ENCODE results near the gene RNF141.

Gene RNF141

DNA sequence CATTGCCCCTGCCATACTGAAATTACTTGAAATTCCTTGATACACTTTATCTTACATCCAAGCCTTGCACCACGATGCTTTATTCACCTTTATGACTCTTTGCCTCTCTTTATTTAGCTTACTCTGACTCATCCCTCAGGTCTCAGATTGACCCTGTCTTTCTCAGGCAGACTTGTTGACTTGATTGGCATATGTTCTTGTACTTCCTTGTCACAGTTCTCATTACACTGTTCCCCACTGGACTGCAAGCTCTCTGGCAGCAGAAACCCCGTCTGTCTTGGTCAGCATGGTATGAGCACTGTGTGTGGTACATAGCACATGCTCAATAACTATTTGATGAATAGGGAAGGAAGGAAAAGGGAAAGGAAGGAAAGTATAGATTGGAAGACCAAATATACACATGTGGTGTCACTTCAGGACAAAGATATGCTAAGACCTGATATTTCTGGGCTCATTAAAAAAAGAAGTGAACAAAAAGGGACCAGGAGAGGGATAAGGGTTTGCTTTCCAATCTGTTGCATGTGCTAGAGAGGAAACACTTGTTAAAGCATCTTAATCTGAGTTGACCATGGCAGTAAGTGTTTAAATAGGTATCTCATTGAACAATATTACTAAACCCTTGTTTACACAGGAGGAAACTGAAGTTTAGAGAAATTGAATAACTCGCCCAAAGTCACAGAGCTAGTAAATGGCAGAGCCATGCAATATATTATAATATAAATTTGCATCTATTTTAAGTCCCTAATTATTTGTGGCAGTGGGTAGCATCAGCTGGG lies 20.2 kb upstream of the RNF141 start:
- no peak for DNase-seq

DNA sequence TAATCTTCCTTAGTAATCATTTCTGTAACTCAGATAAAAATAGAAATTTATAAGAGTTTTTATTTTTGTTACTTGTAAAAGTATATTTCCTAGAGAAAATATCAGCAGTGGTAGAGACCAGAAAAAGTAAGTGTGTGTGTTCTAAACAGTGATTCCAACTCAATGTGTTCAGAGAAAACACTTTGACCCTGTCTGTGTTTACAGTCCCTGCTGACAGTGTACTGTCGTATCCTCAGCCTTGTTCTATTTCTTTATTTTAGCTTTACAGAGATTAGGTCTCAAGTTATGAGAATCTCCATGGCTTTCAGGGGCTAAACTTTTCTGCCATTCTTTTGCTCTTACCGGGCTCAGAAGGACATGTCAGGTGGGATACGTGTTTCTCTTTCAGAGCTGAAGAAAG lies 17.3 kb upstream of the RNF141 start:
- no peak for DNase-seq

DNA sequence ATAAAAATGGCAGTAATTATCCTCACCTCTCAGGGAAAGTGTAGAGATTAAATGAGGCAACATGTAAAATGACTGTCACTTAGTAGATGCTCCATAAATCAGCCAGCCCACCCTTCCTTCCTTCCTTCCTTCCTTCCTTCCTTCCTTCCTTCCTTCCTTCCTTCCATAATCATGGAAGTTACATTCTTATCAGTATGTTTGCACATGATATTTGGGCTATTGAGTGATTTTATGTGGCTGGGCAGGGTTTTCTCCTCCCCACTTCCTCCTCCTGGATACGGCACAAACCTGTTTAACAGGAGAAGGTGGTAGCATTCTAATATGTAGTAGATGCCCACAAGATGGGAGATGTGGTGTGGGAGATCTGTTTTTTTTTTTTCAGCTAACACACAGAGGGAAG lies 15.6 kb upstream of the RNF141 start:
- DNase-seq: no peak

DNA sequence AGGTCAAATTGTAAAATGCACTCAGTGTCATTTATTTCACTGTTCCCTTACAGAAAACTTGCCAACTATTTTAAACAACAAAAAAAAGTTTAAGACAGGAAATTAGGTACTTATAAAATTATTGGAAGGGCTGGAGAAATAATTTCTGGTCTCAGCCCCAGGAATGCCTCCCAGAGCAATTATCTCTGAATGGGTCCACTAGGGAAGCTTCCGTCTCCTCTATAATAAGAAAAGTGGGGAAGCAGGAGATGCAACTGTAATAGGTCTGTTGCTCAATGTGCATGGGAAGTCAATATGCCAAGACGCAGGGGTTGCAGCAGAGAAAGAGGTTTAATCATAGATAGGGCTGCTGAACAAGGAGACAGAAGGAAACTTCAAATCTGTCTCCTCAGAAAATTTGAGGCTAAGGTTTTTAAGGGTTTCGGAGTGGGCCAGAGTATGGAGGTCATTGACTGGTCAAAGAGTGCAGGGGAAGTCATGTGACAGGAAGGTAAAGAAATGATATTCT lies 10.9 kb upstream of the RNF141 start:
- no peak for DNase-seq

DNA sequence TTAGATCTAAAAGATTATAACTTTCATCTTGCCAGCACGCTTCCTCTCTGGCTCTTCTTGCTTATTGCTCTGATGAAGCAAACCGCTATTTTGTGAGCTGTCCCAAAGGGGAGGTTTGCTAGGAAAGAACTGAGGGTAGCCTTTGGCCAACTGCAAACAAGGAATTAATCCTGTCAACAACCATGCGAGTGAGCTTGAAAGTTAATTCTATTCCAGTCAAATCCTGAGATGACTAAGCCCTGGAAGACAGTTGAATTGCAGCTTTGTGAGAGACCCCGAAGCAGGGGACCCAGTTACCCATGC lies 10.3 kb upstream of the RNF141 start:
- DNase-seq: no peak

DNA sequence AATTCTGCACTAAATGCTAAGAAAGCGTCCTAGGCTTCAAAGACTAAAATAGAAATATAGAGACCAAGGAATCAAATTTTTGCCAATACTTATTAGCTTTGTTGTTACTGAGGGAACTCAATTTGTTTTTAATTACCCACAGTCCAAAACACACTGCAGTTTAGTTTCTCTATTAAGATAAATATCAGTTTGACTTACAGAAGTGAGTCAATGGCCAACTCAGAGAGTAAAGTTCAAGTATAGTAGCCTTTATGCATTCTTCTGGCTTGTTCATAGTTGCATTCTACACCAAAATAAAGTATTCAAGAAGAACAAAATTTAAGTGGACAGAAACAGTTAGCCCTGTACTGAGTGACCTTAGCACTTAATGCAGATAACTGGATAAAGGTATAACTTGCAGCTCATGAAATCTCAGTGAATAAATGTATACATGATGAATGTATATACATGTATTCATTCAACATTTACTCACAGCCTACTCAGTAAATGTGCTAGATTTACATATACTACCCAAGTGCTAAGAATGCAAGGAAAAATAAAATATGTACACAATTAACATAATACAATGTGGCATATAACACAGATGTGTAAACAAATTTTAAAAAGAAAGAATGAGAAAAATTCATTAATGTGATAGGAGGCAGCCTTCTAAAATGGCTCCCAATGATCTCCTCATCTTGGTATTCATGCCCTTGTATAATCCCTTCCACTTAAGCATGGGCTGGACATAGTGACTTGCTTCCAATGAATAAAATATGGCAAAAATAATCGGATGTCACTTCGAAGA lies 9.7 kb upstream of the RNF141 start:
- DNase-seq: no peak

DNA sequence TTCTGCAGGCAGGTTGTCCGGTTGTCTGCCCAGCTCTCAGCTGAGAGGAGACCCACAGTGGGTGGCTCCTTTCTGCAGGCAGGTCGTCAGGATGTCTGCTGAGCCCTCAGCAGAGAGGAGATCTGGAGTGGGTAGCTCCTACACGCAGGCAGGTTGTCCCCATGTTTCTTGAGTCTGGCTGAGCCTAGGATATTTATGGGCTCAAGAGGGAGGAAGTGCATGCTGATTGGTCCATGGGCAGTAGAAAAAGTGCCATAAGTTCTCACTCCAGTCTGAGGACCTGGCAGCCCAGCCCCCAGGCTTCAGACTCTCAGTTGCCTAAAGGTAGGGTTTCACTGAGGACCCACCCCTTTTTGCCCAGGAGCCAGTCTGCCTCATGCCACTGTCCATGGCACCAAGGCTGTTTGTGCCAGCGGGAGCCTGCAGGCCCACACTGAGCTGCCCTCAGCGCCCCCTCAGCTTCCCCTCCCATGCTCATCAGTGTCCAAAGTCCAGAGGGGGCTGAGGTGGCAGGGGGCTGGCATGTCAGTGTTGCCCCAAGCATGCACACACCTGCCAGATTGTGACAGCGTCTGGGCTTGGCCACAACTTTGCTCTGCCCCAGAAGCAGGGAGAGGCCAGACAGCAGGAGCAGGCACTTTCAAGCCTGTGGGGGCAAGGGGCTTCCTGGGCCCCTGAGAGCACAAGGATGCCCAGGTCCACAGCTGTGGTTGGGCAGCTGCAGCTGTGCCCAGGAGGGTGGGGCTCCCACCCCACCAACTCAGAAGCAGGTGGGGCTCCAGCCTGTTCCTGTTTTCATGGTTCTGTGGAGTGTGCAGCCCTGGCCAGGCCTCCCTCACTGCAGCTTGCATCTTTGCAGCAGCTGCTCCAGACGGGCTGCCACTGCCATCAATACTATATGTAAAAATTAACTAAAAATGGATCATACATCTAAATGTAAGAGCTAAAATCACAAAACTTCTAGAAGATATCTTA lies 3.8 kb upstream of the RNF141 start:
- no peak for DNase-seq

DNA sequence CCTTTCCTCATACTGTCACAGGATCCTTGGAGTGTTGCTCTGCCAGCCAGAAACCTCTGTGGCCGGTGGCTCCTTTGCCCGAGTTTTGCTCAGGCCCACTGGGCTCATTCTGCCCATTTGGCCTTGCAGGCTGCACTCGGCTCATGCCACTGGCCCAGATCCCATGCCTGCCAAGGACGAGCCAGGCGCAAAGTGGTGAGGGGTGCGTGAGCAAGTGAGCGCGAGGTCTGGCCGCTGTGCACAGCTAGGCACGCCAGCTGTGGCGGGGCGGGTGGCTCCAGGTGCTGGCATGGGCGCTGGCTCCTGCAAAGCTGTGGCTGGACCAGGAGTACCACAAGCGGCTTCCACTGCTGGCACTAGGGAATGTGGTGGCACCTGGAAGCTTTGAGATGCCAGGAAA lies 2.8 kb upstream of the RNF141 start:
- no peak for DNase-seq

DNA sequence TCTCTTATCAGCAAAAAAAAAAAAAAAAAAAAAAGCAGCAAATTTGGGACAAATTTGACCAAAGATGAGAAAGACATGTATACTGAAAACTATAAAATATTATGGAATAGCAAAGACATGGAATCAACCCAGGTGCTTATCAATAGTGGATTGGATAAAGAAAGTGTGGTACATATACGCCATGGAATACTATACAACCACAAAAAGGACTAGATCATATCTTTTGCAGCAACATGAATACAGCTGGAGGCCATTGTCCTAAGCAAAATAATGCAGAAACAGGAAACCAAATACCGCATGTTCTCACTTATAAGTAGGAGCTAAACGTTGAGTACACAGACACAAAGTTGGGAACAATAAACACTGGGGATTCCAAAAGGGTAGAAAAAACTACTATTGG lies 1.8 kb upstream of the RNF141 start:
- DNase-seq: no peak

DNA sequence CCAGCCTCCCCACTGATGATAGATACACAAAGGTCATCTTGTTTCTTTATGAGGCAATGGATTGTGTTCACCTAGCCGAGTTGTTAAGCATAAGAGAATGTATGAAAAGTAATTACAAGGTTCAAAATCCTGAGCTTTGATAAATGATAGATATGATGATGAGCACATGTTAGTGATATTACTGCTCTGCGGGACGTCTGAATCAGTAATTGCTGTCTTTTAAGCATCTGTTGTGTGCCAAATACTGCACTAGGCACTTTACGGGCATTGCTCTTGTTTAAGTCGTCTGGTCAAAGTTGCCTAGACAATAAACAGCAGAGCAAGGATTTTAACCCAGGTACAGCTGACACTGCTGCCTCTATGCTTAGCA lies 559 bp upstream of the RNF141 start:
- DNase-seq: no peak

DNA sequence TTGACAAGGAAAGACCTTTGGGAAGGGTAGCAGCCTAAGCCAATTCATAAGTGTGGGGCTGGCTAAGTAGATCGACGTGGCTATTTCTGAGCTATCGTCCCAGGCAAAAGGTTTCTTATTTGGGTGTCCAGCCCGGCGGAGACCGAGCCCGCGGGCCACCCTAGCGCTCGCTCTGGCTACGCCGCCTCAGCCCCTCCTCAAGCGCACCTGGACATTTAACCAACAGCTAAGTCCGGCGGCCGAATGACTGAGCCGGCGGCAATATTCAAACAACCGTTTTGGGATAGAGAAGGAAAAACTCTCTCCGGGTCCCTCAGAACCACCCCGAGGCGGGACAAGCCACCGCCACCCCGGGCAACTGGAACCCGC lies 457 bp downstream of the RNF141 start:
- DNase-seq: no peak

DNA sequence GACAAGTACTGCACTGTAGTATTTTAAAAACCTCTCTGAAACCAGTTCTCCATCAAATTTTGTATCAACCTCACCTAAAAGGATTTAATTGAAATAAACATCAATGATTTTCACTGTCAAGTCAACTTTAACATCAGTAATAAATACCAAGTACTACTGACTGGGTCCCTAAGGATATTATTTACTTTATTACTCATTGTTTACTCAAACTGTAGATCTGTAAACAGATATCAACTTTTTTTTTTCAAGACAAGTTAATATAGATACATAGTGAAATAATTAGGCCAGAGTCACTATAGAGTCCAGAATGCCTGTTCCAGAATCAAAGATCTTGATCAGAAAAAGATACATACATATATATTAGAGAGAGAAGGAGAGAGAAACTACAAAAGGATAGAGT lies 1.6 kb downstream of the RNF141 start:
- DNase-seq: no peak

DNA sequence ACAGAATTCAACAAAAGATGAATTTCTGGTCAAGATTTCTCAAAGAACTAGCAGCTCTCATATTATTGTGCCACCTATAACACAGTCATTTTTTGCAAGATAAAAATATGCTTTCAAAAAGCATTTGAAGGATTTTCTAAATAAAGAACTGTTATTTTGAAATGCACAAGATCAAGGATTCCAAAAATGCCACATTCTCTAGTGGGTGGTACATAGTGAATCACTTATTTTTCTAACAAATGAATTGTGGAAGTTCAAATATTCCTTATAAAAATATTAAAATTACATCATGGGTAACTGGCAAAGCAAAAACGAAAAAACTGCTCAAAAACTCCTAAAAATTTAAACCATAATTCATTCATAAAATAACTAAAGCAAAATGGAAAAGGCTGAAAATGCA lies 2.1 kb downstream of the RNF141 start:
- DNase-seq: no peak

DNA sequence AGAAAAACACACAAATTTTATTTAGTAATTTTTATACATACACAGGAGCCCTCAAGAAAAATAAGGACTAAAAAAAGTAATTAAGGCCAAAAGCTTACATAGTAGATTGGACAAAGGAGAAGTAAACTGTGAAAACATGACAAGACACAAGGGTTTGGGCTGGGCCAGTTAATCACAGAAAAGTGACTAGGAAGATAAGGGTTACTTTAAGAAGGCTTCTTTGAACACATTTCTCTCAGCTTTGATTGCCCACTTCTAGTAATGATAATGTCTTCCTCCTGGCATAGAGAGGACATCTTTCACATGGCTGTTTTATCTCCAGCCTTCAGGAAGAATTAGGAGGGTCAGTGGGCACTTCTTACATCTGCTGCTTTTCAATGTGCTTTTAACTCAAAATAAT lies 3.4 kb downstream of the RNF141 start:
- DNase-seq: no peak

DNA sequence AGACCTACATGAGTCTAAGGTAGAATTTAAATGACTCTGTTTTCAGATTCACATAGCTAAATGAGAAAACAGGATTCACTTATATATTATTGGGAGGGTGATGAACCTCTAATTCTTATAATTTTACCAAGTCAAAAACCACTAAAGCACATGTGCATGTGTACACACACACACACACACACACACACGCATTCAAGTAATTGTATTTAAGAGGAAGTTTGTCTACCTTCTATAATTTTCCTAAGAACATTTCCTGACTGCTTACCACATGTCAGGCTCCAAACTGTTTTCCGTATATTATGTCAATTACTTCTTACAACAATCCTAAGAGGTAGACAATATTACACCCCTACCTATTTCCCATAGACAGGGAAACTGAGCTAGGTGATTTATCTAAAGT lies 6.7 kb downstream of the RNF141 start:
- DNase-seq: no peak

DNA sequence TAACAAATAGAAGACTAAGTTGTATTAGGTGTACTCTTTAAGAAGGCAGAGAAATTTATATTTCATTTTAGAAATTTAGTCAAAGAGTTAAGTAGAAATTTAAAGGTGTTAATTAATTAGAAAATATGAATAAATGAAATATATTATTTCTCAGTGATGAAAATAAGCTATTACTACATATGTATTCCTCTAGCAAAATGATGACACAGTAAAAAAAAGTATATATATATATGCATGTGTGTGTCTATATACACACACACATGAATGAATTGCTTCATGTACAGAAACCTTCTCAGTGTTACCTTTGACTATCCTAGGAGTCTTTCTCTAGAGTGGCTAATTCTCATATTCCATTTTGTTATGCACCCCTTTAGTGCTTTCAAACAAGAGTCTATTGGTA lies 7.7 kb downstream of the RNF141 start:
- no peak for DNase-seq

DNA sequence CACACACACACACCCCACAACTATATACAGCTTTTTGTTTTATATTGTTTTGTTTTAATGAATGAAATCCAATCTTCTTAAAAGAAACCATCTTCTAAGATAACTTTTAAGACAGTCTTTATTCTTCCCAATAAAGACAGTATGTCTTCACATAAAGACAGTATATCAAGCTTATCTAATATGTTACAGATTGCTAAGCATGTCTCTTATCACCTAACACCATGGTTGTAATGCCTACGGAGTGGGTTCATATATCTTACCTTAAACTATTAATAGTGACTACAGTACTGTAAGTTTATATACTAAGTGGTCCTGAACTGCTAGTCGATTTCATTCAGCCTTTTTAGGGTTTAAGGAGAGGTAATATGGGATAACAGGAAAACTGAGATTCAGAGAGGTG lies 8.5 kb downstream of the RNF141 start:
- no peak for DNase-seq

DNA sequence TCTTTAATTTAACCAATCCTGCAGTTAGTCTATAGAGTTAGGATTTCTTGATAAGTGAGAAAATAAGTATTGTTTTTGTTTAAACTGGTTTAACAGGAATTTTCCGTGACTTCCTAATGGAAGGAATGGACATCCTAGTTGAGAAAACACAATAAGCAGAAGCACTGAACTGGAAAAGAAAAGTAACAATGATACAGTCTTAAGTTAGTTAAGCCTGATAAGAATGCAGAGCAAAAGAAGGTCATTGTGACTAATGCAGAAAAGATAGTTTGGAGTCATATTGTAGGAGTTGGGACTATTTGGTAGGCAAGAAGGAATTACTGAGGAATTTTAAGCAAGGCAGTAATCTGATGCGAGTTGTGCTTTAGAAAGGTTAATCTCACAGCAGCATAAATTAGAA lies 11.7 kb downstream of the RNF141 start:
- DNase-seq: no peak

DNA sequence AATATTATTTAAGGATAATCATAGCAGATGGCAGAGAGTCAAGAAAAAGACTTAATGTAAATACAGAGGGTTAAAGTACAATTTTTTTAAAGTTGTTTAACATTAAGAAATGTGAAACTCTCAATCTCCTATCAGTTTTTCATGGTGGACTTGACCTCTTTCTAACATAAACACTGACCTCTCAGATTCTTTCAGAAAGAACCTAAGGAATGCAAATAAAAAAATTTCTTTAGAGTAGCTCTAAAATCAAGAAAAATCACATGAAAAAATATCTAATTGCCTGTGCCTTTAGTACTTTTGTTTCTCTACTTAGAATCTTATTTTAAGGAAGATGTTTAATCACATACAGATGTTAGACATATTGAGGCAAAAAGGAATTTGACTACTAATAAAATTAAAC lies 12.9 kb downstream of the RNF141 start:
- DNase-seq: no peak

DNA sequence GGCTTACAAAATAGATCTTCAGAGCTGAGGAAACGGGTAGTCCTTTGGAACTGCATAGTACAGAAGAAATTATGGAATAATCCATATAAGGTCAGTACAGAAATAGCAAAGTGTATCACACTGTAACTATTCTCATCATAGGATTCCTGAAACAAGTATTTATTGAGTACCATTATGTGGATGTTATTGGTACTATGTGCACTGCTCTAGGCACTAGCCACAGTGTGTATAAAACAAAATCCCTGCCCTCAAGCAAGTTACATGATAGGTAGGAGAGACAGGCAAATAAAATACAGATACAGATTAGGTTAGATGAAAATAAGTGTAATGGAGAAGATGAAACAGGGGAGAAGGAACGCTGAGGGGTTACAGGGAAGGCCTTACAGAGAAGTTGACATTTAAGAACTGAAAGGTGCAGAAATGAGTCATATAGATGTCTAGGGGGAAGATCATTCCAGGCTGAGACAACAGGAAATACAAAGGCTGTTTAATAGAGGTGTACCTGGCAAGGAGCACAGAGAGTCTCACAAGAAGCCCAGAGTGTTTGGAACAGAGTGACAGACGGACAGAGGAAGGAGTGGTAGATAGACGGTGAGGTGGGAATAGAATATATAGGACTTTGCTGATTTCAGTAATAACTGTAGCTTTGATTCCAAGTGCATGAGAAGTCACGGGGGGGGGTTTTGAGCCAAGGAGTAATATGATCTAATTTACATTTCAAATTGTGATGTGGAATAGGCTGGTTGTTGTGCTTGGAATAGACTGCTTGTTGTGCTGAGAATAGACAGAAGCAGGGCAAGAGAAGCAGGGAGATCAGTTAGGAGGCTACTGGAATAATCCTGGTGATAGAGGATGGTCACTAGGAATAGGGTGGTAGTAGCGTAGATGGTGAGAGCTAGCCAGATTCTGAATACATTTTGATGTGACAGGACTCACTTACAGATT lies 13.7 kb downstream of the RNF141 start:
- DNase-seq: no peak

DNA sequence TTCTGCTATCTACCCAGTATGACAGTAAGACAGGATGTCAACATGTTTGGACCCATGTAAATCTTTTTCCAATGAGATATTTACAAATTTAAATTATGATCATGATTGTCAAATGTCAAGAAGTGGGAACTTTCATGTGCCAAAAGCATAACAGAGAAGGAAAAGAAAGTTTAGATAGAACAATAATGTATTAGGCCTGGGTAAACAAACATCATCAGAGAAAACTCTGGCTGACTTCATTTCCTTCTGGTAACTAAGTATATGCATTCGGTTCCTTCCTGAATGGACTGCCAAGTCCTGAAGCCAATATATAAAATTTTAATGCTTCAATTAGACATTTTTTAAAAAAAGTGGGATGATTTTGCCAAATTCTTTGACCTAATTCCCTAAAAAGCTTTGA lies 16.5 kb downstream of the RNF141 start:
- DNase-seq: no peak

DNA sequence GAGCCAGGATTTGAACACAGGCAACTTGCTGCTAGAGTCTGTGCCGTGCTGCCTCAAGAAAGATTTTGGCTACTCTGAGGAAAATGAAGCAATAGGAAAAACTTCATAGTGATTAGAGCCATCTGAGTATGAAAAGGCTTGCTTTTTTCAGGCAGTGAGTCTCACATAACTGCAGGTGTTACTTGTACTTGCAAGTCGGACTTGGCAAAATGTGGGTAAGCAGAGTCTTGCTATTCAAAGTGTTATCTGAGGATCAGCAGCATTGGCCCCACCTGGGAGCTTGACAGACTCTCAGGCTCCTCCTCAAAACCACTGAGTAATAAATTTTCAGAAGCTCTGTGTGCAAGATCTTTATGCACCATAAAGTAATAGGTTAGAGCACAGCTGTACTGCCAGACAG lies 18.1 kb downstream of the RNF141 start:
- DNase-seq: no peak
